Rectal smooth muscle tissue (tissue), 1 donor: ENCODE measurements around the gene EGLN1.
"Not testable (repeated sequence)": the region's sequence is repeated elsewhere in the genome, so short reads cannot be mapped to it uniquely, and the experiment has no call there.

Source experiments
- H3K27ac ChIP-seq: one replicate; pipeline ENCODE4 v1.7.0; 2013; ENCODE audit warnings: low read depth, low read length, inconsistent platforms
- H3K27me3 ChIP-seq: one replicate; pipeline ENCODE4 v1.7.0; 2013; ENCODE audit warnings: low read length; ENCODE audit not compliant: control insufficient read depth, insufficient read depth
- H3K36me3 ChIP-seq: one replicate; pipeline ENCODE4 v1.7.0; 2013; ENCODE audit warnings: low read length; ENCODE audit not compliant: control insufficient read depth, insufficient read depth
- H3K4me1 ChIP-seq: one replicate; pipeline ENCODE4 v1.7.0; 2013; ENCODE audit warnings: low read length; ENCODE audit not compliant: control insufficient read depth, insufficient read depth
- H3K4me3 ChIP-seq: one replicate; pipeline ENCODE4 v1.7.0; 2013; ENCODE audit warnings: low read length
- H3K9ac ChIP-seq: one replicate; pipeline ENCODE4 v1.7.0; 2013; ENCODE audit warnings: low read length

EGLN1 gene

GRCh38 chr1:231364192-231364591 is 57.9 kb downstream of the EGLN1 start:
- Histone ChIP-seq H3K4me3 (no peak overlapping the region), H3K27ac (no peak overlapping the region), H3K9ac (no peak overlapping the region), H3K36me3 (no peaks in the 10 kb centered on the region), H3K4me1 (no peaks in the 10 kb centered on the region), H3K27me3 (no peaks in the 10 kb centered on the region)

- Histone ChIP-seq H3K9ac (no peak overlapping the region), H3K27ac (no peak overlapping the region), H3K36me3 (no peaks in the 10 kb centered on the region), H3K27me3 (no peaks in the 10 kb centered on the region), H3K4me1 (no peaks in the 10 kb centered on the region), H3K4me3 (no peak overlapping the region)
Observed at GRCh38 chr1:231363624-231364023, 58.5 kb downstream of the EGLN1 start.

GRCh38 chr1:231362325-231362724 is 59.8 kb downstream of the EGLN1 start:
- Histone ChIP-seq H3K4me1 (peaks cover 6% of the 10 kb centered on the region), H3K9ac (no peak overlapping the region), H3K4me3 (no peak overlapping the region), H3K27me3 (no peaks in the 10 kb centered on the region), H3K36me3 (no peaks in the 10 kb centered on the region), H3K27ac (no peak overlapping the region)

- no peaks in the 10 kb centered on the region for H3K36me3 ChIP-seq
- H3K4me1 ChIP-seq: peaks cover 6% of the 10 kb centered on the region
- no peak overlapping the region for H3K4me3 ChIP-seq
- no peak overlapping the region for H3K27ac ChIP-seq
- H3K27me3 ChIP-seq: no peaks in the 10 kb centered on the region
- no peak overlapping the region for H3K9ac ChIP-seq
Observed at GRCh38 chr1:231359113-231359512, 63.0 kb downstream of the EGLN1 start.

GRCh38 chr1:231357831-231358354 is 64.2 kb downstream of the EGLN1 start:
- Histone ChIP-seq H3K4me1 (peaks cover 6% of the 10 kb centered on the region), H3K4me3 (no peak overlapping the region), H3K9ac (no peak overlapping the region), H3K36me3 (no peaks in the 10 kb centered on the region), H3K27ac (no peak overlapping the region), H3K27me3 (no peaks in the 10 kb centered on the region)

- H3K9ac ChIP-seq: no peak overlapping the region
Observed at GRCh38 chr1:231357187-231357772, 64.8 kb downstream of the EGLN1 start.

GRCh38 chr1:231355171-231355570 is 66.9 kb downstream of the EGLN1 start:
- Histone ChIP-seq H3K27me3 (no peaks in the 10 kb centered on the region), H3K27ac (no peak overlapping the region), H3K4me1 (peaks cover 6% of the 10 kb centered on the region), H3K9ac (no peak overlapping the region), H3K36me3 (peaks cover 8% of the 10 kb centered on the region), H3K4me3 (no peak overlapping the region)

More at GRCh38 chr1:231357187-231357772, 64.8 kb downstream of the EGLN1 start:
- H3K4me3 ChIP-seq: no peak overlapping the region
- H3K27ac ChIP-seq: no peak overlapping the region
- no peaks in the 10 kb centered on the region for H3K27me3 ChIP-seq
- peaks cover 6% of the 10 kb centered on the region for H3K4me1 ChIP-seq
- H3K36me3 ChIP-seq: no peaks in the 10 kb centered on the region

- peaks cover 6% of the 10 kb centered on the region for H3K4me1 ChIP-seq
- H3K27ac ChIP-seq: no peak overlapping the region
- H3K4me3 ChIP-seq: no peak overlapping the region
- peaks cover 8% of the 10 kb centered on the region for H3K36me3 ChIP-seq
- H3K27me3 ChIP-seq: no peaks in the 10 kb centered on the region
- no peak overlapping the region for H3K9ac ChIP-seq
Observed at GRCh38 chr1:231354330-231355020, 67.6 kb downstream of the EGLN1 start.

GRCh38 chr1:231353086-231353485 is 69.0 kb downstream of the EGLN1 start:
- Histone ChIP-seq H3K9ac (no peak overlapping the region), H3K36me3 (peaks cover 8% of the 10 kb centered on the region), H3K4me1 (peaks cover 6% of the 10 kb centered on the region), H3K27ac (no peak overlapping the region), H3K4me3 (no peak overlapping the region), H3K27me3 (no peaks in the 10 kb centered on the region)

- Histone ChIP-seq H3K9ac (no peak overlapping the region), H3K36me3 (peaks cover 12% of the 10 kb centered on the region), H3K27me3 (no peaks in the 10 kb centered on the region), H3K27ac (no peak overlapping the region), H3K4me1 (no peaks in the 10 kb centered on the region), H3K4me3 (no peak overlapping the region)
Observed at GRCh38 chr1:231351816-231352215, 70.3 kb downstream of the EGLN1 start.

GRCh38 chr1:231348856-231349255 is 73.2 kb downstream of the EGLN1 start:
- not testable (repeated sequence) for H3K27me3 ChIP-seq, H3K27ac ChIP-seq, H3K4me1 ChIP-seq, H3K9ac ChIP-seq, H3K4me3 ChIP-seq
- peaks cover 12% of the 10 kb centered on the region for H3K36me3 ChIP-seq

GRCh38 chr1:231348442-231348841 is 73.6 kb downstream of the EGLN1 start:
- Histone ChIP-seq H3K27ac (no peak overlapping the region), H3K4me3 (no peak overlapping the region), H3K4me1 (no peaks in the 10 kb centered on the region), H3K36me3 (peaks cover 12% of the 10 kb centered on the region), H3K9ac (no peak overlapping the region), H3K27me3 (no peaks in the 10 kb centered on the region)

GRCh38 chr1:231347961-231348360 is 74.1 kb downstream of the EGLN1 start:
- H3K27ac ChIP-seq: no peak overlapping the region
- H3K4me3 ChIP-seq: no peak overlapping the region
- no peaks in the 10 kb centered on the region for H3K4me1 ChIP-seq
- no peak overlapping the region for H3K9ac ChIP-seq
- no peaks in the 10 kb centered on the region for H3K27me3 ChIP-seq
- peaks cover 12% of the 10 kb centered on the region for H3K36me3 ChIP-seq
